Activated naive CD4-positive, alpha-beta T cell treated with anti-CD3 and anti-CD28 coated beads, Interleukin-2, amount 50 U/mL, for 16 hours (primary cell): ENCODE measurements around the gene PGGHG.
A peak's percentile ranks its signal among the peaks of the same experiment; 100 is the strongest.

ENCODE experiments used
- DNase-seq: peaks from one replicate; pipeline ENCODE4 v3.0.0-alpha.2; 2020

PGGHG gene

GRCh38 chr11:269146-269890, 19.6 kb upstream of the PGGHG start:
- DNase-seq: peak; percentile 61

GRCh38 chr11:270451-271318, 18.2 kb upstream of the PGGHG start:
- no peak for DNase-seq

GRCh38 chr11:271319-271715, 17.6 kb upstream of the PGGHG start:
- no peak for DNase-seq

GRCh38 chr11:272195-272930, 16.6 kb upstream of the PGGHG start:
- no peak for DNase-seq

- no peak for DNase-seq
These were observed 16.1 kb upstream of the PGGHG start for GRCh38 chr11:272931-273198.

- no peak for DNase-seq
These were observed 12.7 kb upstream of the PGGHG start for GRCh38 chr11:276219-276618.

GRCh38 chr11:278001-278951, 10.7 kb upstream of the PGGHG start, which contains the start of gene NLRP6:
Gene NLRP6, plus strand, starts transcription at chr11:278407. Its CDS starts 163 bp downstream, at chr11:278570.
- DNase-seq: no peak

- no peak for DNase-seq
These were observed 9.6 kb upstream of the PGGHG start for GRCh38 chr11:279040-279965.

GRCh38 chr11:279966-280705, 8.8 kb upstream of the PGGHG start:
- peak; percentile 57 for DNase-seq

- peak; percentile 40 for DNase-seq
These were observed 8.0 kb upstream of the PGGHG start for GRCh38 chr11:280706-281485.

GRCh38 chr11:281486-282161, 7.3 kb upstream of the PGGHG start:
- no peak for DNase-seq

- DNase-seq: no peak
These were observed 6.8 kb upstream of the PGGHG start for GRCh38 chr11:282171-282570.

GRCh38 chr11:282630-283360, 6.1 kb upstream of the PGGHG start:
- DNase-seq: no peak

- DNase-seq: no peak
These were observed 5.4 kb upstream of the PGGHG start for GRCh38 chr11:283405-284104.

GRCh38 chr11:284105-285020, 4.6 kb upstream of the PGGHG start:
- DNase-seq: no peak
